Stimulated activated naive CD4-positive, alpha-beta T cell (primary cell): ENCODE results near the gene RAD17.
"Not testable (repeated sequence)": the region's sequence is repeated elsewhere in the genome, so short reads cannot be mapped to it uniquely, and the experiment has no call there.

Experiments used
- DNase-seq, 6 experiments: peaks; one replicate each; lab custom pipeline; 2025; lab: John Stamatoyannopoulos, UW

RAD17 gene

DNA sequence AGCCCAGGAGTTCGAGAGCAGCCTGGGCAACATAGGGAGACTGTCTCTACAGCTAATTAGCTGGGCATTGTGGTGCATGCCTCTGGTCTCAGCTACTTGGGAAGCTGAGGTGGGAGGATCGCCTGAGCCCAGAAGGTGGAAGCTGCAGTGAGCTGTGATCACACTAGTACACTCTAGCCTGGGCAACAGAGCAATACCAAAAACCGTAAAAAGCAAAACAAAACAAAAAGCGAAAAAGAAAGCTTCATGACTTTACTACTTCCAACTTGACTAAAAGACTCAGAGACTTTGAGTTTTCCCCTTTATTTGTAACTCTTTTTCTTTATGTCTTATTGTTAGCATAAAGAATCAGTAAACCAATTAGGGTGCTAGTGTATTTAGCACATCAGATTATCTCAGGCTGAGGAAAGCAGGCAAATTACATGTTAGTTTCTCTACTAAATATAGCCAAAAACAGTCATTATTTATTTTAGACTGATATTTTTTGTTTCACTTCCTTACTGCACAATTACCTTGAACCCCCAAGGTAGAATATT is 5.4 kb downstream of the RAD17 start:
- no peak for DNase-seq

DNA sequence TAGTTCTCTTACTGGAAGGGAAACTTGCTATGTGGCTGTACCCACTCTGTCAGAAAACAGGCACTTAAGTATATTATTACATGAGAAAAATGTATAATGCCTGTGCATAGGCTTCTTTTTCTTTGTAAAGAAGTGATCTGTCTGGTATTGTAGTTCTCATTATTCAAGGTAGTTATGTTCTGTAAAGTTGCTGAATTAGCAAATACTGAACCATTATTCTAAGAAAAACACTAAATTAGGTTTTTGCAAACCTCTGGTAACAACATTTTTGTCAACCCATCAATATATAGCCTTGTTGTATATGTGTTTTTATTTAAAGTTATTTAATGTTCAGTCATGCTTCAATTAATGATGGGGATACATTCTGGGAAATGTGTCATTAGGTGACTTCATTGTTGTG is 8.8 kb downstream of the RAD17 start:
- no peak for DNase-seq

DNA sequence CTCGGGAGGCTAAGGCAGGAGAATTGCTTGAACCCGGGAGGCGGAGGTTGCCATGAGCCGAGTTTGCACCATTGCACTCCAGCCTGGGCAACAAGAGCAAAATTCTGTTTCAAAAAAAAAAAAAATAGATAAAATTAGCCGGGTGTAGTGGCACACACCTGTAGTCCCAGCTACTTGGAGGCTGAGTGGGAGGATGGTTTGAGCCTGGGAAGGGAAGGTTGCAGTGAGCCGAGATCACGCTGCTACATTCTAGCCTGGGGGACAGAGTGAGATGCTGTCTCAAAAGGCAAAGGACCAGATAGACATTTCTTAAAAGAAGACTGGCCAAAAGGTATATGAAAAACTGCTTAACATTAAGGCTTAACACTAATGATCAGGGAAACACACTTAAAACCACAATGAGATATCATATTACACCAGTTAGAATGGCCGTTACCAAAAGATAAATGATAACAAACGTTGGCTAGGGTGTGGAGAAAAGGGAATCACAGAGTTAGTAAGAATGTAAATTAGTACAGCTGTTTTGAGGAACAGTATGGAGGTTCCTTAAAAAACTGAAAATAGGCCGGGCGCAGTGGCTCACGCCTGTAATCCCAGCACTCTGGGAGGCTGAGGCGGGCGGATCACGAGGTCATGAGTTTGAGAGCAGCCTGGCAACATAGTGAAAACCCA is 35.2 kb downstream of the RAD17 start:
- no peak for DNase-seq

DNA sequence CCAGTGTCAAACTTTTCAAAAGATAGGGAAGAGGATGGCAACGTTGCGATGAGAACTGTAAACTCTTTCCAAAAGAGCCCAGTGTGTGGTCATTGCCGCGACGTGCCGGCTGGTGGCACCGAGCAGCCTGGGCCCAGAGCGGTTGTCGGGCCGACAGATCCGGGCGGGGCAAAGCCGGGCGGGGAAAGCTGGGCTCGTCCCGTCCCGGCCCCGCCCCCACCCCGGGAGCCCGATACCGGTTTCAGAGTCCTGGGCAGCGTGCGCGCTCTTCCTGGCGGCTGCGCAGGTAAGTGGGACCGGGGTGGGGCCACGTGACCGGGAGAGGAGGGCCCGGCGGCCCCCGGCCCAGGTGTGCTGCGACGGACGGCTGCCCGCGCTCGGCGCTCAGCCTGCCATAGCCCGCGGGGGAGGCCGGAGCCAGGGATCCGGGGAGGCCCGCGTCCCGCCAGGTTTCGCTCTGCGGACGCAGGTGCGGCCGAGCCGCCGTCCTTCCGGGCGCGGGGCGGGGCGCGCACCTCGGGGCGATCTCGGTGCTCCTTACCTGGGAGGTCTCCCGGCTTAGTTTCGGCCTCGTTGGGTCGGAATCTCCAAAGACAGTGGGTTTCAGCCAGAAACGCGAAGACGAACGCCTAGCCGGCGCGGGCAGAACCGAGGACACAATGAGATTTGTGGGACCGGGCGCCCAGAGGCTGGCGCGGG is 45.4 kb downstream of the RAD17 start, which contains the start of gene MARVELD2:
MARVELD2 (plus strand) TSS at position 232 of the 699 bp plus-strand sequence. CDS start 4,270 bp downstream, outside the sequence.
- DNase-seq = peak in 5 of 6 experiments; percentile 12 to 33 (median 29)

DNA sequence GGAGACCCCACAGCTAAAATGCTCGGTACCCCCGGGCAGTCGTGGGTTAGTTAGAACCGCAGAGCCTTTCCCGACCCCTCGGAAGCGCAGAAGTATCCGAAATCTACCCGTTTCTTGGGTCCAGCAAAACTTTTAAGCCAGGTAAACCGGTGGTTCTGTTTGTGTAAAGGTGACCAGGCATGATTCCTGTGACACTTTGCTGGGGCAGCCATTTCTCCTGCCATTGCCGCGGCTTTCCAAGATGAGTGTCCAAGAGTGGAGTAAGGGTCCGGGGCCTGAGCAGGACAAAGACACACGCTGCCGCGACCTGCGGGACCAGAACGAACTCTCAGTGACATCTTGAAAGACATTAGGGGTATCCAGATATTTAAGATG is 46.0 kb downstream of the RAD17 start:
- DNase-seq = no peak

DNA sequence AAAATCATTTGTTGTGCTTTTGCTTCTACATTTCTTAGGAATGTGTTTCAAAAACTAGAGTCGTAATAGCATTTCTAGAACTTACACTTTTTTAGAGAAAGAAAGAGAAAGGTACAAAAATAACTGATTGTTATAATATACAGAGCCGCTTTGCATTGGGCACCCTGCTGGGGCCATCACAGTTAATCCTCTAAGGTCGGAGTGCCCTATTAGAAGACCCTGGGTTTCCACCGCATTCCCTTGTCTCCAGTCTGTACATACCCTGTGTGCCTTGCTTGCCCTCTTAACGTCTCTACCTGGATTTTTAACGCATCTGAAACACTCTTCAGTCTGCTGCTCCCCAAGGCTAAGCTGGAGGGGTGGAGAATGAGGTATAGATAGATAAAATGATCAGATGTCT is 46.6 kb downstream of the RAD17 start:
- no peak for DNase-seq

DNA sequence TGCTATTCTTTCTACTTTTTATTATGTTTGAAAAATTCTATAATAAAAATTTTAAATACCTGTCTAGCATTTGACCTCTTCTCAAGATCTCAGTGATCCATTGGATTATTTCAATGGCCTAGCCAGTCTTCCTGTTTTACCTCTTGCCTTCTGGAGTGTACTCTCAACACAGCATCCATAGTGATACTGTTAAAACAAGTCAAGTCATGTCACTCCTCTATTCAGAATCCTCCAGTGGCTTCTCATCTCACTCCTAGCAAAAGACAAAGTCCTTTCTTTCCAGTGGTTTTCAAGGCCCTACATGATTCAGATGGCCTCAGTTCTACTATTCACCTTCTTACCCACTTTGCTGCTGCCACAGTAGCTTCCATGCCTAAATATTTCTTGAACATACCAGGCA is 47.1 kb downstream of the RAD17 start:
- no peak for DNase-seq

DNA sequence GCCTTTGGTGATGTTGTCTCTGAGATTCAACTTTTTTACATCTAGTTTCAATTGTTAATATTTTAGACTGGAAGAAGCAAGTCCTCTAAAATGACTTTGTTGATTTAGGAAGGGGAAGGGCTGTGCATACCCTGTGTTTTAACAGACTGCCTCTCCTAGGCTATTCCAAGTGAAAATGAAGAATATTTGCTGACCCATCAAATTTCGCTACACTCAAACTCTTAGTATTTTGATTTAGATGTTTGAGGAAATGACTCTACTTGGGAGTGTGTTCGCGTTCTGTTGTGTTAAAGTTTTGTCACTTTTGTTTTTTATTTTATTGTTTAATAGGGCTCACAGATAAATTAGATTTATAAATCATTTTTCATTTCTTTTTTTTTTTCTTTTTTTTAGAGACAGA is 48.9 kb downstream of the RAD17 start:
- no peak for DNase-seq

DNA sequence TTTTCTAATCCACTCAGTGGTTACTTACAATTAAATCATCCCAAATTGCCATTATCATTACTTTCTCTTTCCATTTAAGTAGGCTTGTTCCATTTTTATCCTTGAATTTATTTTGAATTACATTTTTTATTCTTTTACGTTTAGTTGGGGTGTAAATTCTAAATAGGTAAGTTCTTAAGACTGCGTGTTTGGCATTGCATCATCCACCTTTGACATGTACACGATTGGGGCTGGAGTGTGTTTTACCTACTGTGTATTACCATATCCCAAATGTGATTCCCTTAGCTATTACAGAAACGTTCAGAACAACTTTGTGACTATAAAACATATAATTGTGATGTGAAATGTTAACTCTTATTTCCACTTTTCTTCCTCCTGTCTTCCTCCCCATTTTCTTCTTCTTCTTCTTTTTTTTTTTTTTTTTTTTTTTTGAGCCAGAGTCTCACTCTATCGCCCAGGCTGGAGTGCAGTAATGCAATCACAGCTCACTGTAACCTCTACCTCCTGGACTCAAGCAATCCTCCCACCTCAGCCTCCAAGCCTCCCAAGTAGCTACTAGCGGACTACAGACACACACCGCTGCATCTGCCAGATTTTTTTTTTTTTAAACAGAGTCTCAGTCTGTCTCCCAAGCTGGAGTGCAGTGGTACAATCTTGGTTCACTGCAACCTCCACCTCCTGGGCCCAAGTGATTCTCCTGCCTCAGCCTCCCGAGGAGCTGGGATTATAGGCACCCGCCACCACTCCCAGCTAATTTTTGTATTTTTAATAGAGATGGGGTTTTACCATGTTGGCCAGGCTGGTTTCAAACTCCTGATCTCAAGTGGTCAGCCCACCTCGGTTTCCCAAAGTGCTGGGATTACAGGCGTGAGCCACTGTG is 62.0 kb downstream of the RAD17 start:
- DNase-seq = no peak

DNA sequence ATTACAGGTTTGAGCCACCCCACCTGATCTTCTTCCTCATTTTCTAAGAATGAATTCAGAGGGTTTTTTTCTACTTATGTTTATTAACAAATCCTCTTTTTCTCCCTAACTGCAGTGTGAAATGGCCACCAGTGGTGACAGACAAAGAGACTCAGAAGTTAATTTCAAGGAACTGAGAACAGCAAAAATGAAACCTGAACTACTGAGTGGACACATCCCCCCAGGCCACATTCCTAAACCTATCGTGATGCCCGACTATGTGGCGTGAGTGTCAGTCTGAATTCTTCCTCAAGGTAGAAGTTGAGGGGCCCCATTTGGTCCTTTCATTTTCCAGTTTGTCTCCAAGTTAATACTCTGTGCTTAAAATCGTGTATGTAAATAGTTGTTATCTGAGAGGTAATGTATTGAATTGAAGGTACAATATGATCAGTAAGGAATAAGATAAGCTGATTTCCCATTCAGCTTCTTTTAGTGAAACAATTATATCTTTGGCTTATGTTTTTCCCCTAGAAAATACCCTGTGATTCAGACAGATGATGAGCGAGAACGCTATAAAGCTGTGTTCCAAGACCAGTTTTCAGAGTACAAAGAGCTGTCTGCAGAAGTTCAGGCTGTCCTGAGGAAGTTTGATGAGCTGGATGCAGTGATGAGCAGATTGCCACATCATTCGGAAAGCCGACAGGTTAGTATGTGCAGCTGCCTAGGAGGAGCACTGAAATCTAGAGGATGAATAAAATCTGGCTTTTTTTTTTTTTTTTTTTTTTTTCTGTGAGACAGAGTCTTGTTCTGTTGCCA is 63.0 kb downstream of the RAD17 start:
- no peak for DNase-seq

DNA sequence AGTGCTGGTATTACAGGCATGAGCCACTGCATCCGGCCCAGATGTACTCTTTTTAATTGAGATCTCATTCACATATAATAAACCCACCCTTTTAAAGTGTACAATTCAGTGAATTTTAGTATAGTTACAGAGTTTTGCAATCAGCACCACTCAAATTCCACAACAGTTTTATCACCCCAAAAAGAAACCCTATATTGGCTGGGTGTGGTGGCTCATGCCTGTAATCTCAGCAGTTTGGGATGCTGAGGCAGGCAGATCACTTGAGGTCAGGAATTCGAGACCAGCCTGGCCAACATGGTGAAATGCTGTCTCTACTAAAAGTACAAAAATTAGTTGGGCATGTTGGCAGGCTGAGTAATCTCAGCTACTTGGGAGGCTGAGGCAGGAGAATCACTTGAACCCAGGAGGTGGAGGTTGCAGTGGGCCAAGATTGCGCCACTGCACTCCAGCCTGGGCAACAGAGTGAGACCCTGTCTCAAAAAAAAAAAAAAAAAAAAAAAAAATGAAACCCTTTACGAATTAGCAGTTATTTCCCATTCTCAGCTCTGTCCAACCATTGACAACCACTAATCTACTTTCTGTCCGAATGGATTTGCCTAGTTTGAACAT is 65.8 kb downstream of the RAD17 start:
- not testable (repeated sequence) for DNase-seq

DNA sequence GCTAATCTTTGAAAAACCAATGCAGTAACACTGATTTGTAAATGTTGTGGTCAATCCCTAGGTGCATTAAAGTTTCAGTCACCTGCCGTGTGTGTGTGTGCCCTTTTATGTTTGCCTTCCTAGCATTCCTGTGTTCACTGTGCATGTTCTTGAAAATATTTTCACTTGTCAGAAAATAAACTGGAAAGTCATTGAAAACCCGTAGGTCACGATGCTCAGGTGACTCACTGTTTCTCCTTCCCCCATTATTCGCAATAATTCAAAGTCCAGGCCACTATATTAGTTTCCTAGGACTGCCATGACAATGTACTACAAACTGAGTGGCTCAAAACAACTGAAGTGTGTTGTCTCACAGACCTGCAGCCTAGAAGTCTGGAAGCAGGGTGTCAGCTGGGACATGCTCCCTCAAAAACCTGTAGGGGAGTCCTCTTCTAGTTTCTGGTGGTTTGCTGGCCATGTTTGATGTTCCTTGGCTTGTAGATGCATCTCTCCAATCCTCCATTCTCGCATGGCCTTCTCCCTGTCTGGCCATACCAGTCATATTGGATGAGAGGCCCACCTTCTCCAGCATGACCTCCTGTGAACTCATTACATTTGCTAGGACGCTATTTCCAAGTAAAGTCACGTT is 74.6 kb downstream of the RAD17 start:
- DNase-seq = no peak

DNA sequence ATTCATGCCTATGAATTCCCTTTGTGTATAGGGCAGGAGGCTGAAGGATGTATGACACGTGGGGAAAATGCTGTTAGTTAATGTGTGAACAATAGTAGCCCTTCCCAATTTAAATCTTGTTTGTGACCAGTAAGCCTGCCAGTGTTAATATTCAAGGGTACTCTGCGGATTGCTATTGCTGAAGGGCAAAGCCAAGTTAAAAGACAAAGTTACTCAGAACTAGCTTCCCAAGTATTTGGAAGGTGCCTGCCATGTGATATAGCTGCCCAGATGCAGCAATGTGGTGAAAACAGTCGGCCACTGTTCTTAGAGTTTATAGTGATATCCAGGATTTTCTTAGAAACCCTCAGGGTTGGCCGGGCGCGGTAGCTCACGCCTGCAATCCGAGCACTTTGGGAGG is 79.9 kb downstream of the RAD17 start:
- no peak for DNase-seq

DNA sequence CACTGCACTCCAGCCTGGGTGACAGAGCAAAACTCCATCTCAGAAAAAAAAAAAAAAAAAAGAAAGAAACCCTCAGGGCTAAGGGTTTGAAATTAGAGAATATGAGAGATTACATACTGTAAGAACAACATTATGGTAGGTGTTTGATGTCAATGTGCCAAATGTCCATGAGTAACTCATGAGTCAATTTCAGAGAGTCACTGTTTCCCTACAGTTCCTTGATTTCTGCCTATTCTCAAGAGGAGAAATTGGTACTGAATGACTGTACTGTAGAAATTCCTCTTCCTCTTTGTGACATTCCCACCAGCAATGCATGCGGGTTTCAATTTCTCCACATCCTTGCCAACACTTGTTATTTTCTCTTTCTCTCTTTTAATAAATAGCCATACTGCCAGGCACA is 80.5 kb downstream of the RAD17 start:
- no peak for DNase-seq

DNA sequence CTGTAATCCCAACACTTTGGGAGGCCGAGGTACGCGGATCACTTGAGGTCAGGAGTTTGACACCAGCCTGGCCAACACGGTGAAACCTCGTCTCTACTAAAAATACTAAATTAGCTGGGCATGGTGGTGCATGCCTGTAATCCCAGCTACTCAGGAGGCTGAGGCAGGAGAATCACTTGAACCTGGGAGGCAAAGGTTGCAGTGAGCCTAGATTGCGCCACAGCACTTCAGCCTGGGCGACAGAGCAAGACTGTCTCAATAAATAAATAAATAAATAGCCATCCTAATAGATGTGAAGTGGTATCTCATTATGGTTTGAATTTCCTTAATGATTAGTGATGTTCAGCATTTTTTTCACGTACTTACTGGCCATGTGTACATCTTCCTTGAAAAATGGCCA is 80.9 kb downstream of the RAD17 start:
- DNase-seq = not testable (repeated sequence)

DNA sequence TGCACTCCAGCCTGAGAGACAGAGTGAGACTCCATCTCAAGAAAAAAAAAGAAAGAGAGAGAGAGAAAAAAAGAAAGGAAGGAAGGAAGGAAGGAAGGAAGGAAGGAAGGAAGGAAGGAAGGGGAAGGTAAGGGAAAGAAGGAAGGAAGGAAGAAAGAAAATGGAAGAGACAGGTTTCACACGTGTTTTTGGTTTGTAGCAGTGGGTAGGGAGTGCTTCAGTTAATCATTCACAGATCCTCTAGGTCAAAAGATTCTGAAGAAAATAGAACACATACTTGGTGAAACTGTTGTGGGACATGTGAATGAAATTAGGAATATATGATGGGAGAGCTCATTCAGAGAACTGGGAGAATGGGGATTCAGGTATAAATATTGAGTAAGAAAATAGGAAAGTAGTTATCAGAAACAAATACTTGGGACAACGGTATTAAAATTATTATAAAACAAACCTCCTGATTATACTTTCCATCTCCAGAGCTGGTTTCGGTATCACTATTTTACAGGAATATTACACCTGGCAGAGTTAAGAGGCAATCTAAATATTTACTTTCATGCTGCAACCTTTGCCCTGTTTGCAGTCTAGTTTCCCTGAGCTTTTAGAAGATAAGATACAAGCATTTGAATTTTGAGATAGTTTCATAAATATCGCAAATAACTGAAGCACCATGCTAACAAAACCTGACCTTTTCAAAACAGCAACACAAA is 82.5 kb downstream of the RAD17 start:
- DNase-seq = no peak

DNA sequence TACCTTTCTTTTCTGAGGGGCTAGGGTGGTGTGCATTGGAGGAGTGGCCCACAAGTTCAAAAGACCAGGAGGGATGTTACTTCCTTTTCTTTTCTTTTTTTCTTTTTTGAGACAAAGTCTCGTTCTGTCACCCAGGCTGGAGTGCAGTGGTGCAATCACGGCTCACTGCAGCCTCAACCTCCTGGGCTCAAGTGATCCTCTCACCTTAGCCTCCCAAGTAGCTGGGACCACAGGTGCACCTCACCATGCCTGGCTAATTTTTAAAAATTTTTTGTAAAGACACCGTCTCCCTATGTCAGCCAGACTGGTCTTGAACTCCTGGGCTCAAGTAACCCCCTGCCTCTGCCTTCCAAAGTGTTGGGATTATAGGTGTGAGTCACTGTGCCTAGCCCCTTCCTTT is 83.9 kb downstream of the RAD17 start:
- not testable (repeated sequence) for DNase-seq

DNA sequence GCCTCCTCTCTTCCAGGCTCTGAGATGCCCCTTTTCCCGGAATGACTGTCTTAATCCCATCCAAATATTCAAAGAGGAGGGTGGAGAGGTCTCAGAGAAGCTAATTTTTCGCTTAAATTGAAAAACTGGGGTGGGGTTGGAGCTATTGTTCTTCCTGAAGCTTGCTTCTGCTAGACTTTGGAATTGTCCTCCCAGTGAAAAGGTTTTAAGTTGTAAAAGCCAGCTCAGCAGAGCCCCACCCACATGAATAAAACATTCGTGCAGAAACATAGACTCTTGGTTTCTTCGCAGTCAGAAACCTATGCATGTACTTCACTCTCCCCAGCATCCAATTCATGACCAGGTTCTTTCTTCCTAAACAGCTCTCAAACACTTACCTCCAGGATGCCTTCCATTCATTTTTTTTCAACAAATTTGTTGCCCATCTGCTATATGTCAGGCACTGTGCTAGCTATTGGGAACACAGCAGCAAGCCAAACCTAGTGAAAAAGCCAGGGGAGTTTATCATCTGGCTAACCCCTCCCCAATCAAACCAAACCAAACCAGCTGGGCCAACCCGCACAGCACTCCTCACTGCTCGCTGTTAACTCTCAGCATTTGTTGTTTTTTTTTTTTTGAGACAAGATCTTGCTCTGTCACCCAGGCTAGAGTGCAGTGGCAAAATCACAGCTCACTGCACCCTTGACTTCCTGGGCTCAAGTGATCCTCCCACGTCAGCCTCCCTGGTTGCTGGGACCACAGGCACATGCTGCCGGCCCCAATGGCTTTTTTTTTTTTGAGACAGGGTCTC is 85.0 kb downstream of the RAD17 start:
- no peak for DNase-seq

DNA sequence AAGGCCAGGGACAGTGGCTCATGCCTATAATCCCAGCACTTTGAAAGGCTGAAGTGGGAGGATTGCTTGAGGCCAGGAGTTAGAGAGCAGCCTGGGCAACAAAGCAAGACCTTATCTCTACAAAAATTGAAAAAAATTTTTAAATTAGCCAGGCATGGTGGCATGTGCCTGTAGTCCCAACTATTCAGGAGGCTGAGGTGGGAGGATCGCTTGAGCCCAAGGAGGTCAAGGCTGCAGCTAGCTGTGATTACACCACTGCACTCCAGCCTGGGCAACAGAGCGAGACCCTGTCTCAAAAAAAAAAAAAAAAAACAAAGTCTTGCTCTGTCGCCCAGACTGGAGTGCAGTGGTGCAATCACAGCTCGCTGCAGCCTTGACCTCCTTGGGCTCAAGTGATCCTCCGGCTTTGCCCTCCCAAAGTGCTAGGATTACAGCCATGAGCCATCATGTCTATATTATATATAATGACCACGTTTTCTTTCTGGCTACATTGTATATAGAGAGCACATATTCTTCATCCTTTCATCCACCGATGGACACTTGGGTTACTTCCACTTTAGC is 85.9 kb downstream of the RAD17 start:
- not testable (repeated sequence) for DNase-seq
